Stimulated activated naive CD4-positive, alpha-beta T cell treated with Interleukin-2 at 50 U/mL for 16 hours (primary cell): Measurements from ENCODE around the gene CD36.

ENCODE experiments used
- DNase-seq: peaks from one replicate; lab custom pipeline; 2025; lab: John Stamatoyannopoulos, UW

CD36 gene

DNA sequence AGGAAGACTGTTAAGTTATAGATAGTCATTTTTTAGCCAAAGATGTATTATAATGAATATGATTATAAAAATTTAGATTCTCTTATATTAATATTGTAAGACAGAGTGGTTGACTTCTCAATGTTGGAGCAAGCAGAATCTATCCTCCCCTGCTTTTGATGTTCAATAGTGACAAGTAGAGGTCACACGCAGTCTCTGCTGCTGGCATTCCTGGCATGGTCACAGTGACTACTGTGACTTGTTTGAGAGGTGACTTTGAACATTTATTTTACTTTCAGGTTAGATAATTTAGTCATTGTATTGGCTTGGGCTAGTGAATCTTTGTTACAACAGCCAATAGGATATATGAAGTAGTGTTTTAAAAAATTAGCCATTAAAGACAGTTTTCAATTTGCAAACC is 13.7 kb upstream of the CD36 start:
- DNase-seq = no peak

DNA sequence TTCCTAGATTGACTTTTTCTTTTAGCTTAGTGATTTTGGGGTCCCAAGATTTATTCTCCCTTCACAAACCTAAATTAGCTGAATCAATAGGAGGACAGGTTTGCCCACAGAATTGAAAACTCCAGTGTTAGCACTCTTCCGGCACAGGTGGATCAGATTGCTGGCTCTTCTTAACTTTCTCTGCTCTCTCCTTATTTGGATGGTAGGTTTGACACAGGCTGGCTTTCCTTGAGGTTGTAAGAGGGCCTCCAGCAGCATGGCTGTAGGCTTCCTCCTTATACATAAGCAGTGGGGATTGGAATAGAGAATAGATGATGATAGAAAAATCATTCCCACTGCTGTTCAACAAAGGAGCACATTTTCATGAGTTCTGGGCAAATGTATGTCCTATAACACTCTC is 9.4 kb upstream of the CD36 start:
- DNase-seq = no peak

DNA sequence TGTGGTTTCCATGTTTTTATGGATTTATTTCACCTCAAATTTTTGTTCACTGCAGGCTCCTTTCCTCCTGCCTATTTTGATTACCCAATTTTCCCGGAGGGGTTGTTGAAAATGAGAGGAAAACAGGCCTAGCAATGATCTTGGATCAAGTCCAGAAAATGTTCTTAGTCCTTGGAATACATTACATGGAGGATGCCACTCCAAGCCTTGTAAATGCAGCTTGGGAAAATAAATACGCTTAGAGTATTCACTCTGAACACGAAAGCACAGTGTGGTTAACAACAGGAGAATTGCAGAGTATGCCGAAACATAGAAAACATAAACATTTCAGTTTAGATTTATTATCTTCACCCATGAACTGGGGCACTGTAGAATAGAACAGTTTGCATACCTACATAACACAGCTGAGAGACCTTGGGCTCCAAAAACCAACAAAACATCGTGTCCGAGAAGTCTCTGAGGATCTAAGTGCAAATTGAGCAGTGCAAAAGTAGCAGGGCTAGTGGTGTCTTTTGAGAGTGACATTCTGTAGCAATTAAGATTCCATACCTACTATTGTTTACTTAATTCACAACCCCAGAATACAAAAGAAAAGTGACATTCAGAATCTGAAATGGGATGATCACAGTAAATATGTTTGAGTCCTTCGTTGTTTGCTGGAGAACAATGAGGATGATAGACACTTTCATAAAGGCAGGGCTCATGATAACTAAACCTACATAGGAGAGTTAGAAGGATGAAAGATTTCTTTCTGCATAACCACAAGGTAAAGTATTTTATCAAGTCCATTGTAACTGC is 7.6 kb upstream of the CD36 start:
- no peak for DNase-seq

DNA sequence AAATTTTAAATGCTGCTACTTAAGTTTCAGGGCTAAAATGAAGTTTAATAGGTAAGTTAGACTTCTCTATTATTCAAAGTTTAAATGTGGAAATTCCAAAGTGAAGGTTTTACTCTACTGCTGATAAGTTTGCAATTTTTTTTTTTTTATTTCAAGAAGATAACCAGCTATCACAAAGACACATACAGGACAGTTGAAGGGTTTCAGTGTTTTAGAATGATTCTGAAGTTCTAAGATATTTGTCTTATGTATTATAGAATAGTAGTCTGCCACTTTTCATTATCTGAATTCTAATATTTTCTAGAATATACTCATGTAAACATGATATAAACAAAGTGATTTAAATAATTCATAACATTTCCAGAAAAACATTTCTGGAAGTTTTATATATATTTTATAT is 7.0 kb upstream of the CD36 start:
- DNase-seq = no peak

DNA sequence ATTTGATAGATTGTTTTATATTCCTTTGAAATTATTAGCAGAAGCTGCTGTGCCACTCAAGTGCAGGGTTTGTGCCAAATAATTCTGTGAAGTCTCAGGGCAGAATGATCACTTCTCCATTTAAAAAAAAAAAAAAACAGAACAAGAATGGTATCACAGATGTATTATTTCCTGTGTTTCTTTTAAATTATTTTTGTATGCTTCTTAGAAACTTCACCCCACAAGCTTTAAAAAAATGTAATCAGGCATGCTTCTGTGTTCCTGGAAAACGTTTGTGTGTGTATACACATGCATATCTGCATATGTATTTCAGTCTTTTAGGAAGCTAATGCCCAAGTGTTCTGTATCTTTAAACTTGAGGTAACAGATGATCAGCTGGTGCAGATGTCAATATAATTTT is 6.3 kb upstream of the CD36 start:
- DNase-seq = no peak

DNA sequence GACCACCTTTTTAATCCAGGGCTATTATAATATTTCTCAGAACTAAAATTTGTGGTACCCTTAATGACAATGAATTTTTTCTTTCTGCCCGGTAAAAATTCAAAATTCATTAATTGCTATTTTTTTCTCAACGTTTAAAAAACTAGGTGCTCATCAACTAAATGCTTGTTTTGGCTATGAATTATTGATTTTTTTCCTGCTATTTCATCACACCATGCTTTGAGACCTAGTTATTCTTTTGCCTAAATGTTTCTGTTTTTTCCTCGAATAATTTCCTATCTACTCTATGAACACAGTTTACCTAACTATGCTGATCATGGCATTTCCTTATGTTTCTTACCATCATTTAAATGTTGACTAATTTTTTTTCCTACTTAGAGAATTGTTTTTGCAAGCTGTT is 5.6 kb upstream of the CD36 start:
- DNase-seq = no peak

DNA sequence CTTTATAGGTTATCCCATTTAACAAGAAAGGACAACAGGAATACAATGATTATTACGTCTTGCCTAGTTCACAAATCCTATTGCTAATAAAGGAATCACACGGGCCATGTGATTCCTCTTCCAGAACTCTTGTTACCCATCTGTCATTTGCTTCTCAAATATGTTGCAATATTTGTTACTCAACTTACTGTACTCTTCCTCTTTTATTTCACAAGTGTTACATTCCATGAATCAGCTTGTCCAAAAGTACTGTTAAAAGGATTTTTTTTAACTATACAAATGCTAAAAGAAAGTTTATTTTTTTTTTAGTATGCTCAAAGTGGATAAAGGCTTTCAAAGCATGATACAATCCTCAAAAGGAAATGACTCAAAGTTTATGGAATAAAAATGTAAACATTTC is 3.9 kb upstream of the CD36 start:
- no peak for DNase-seq

DNA sequence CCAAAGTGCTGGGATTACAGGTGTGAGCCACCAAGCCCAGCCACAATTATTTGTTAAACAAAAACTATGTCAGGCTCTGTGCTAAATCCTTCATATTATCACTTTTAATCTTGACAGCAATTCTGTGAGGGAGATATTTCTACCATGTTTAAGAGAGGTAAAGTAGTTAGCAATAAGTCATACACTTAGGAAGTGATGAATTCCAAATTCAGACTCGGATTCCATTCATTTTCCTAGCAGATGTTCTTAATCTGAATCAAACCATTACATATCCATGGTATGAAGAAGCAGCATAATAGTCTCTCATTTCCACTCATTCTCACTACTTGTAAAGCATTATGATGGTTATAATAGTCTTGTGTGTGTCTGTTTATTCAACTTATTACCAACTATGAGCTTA is 2.9 kb upstream of the CD36 start:
- no peak for DNase-seq

DNA sequence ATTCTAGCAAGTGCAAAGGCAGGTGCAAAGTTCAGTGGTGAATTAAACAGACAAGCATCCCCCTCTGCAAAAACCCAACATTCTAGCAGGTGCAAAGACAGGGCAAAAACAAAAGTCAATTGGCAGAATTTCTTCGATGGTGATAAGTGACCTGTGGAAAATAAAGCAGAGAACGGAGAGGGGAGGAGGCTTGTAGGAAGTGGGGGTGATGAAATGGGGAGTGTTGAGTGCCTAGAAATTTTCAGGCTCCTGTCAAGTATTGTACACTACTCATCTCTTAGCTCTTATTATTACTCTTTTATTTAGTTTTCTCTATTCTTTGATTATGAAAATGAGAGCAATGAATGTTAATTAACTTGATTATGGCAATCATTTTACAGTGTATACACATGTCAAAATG is 2.4 kb upstream of the CD36 start:
- DNase-seq = no peak

DNA sequence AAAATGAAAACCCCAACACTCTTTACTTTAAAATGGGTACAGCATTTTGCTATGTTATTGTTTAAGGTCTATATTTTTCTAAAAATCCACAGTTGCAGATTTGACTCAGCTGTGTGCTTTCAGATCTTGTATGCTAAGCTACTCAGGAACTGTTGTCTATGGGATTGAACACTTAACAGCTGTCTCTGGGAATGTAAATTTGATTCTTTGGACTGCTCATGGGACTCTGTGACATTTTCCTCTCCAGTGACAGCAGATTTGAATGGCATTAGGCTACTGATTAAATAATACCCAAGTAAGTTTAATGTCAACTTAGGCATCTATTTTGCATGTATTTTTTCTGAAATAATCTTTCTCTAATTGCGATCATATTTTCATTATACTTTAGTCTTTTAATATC is 1.7 kb upstream of the CD36 start:
- no peak for DNase-seq

DNA sequence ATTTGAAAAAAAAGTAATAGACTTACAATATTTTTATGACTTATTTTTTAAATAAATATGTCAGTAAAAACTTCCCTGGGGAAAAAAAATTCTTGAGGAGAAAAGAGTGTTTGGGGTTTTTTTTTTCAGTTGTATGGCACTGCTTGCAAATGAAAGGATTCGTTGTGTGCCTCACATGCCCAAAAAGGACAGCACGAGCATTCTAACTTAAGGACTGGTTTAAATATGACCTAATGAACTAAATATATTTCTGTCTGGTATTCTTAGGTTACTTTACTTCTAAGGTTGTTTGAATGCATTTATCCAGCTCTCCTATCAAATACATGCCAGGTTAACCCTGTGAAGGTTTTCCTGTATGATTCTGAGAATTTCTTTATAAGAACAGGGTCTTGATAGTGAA is 988 bp upstream of the CD36 start:
- no peak for DNase-seq

DNA sequence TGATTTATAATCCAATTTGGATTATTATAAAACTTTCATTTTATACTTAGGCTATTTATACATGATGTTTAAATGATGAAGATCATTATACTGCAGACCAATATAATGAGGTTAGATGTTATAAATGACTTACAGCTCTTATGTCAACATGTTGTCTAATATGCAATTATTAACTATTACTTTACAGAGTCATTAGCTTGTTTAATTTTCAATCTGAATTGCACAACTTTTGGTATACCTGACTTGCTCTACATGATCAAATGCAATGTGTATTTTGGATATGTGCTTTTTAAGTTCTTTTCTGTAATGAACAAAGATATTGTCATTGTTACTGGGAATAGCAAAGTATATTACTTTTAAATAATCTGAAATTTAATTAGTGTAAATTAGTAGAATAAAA is 569 bp downstream of the CD36 start:
- no peak for DNase-seq

DNA sequence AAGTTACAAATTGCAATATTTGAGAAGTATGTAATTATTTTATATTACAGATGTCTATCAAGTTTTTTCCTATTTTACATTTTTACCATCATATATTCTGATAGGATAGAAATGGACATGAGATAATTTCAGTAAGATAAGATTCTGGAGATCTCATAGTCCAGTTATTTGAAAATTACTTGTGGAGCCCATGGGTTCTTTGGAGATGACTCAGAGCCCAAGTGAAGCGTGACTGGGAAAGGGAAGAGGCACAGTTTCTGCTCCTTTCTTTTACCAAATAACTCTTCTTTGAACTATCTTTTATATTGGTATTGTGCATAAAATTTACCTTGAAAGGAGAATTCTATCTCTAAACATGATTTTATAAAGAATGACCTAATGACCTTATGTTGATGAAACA is 2.4 kb downstream of the CD36 start:
- DNase-seq = no peak

DNA sequence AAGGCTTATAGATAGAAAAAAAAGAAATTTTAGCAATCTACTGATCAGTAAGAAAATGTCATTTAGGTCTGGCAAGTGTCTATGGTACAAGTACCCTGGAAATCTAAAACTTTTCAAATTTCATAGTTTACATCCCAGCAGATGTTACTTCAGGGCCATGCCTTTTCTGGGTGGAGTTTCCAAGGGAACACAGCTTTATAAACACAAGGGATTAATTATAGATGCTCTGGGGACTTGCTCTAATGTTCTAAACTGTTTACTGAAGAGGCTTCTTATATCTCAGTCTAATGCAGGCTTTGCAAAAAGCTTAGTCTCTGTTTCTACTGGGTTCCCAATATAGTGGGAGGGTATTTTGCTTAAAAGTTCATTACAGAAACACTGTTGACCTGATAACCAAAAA is 3.1 kb downstream of the CD36 start:
- no peak for DNase-seq

DNA sequence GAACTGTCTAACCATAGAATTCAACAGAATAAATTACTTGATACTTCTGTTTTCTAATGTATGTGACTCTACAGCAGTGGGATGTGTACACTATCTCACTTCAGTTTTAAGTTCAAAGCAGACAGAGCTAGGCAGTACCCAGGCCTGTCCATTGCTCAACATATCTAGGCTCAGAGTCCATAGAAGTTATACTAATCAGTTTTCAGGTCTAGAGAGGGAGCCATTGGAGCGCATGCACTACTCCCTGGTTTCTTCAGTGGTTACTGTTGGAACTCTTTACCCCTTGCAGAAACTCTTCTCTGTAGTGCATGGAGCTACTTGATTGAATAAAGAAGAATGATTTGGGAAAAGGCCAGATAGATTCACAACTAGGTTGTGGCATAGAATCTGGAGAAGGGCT is 4.4 kb downstream of the CD36 start:
- no peak for DNase-seq

DNA sequence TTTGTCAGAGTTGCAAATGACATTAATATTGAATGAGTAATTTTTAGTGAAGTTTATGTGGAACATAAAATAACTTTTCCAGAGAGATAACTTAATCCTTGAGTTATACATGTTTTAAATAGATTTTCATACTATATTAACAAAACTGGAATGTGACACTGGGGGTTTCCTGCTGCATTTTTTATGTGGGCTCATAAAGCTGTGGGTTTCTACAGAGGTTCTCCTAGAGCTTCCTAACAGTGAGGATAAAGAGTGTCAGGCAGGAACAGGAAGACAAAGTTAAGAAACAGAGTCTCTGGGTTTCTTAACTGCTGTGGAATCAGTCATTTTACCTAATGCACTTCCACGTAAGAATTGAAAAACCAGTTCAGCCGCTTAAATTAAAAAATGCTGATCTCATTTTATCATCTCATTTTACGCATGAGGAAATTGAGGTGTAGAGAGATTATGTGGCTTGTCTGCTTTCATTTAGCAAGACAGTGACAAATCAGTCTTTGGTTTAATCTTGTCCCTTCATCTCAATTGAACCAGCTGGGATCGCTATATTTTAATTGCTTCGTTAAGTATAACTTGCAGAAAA is 5.0 kb downstream of the CD36 start:
- no peak for DNase-seq

DNA sequence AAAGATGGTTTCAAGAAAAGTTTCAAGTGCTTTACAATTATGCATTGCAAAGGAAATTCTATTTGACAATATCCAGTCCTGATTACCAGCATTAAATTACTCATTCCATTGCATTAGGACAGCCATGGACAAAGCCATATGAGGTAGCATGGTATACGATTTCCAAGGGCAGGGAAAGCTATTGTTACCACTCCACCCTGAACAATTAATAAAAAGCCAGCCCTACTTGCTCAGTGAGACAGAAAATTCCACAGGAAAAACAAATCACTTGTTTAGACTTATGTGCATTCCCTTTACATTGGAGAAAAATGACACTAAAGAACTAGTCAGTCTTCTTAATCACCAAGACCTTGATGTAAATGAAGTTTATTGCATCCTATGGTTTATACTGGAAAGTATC is 5.6 kb downstream of the CD36 start:
- DNase-seq = no peak

DNA sequence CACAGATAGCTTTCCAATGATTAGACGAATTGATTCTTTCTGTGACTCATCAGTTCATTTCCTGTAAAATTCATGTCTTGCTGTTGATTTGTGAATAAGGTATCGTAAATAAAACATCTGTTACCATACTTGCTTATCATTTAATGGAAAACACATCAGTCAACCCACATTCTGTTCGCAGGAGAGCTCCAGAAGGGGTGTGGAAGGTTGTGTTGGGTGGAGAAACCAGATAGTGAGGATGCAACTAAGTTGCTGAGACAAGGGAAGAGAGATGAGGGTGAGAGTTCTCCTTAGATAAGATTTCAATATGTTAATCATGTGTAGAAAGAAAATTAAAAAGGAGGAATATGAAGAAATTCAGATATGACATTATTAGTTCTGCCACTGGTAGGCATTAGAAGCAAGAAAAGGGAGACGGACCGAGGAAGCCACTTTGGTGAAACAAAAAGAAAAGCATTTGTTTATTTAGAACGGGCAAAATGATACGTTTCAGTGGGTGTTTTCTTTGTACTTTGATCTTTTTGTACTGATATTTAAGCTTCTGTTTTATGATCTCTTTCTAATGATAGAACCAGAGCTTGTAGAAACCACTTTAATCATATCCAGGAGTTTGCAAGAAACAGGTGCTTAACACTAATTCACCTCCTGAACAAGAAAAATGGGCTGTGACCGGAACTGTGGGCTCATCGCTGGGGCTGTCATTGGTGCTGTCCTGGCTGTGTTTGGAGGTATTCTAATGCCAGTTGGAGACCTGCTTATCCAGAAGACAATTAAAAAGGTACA is 7.8 kb downstream of the CD36 start:
- no peak for DNase-seq

DNA sequence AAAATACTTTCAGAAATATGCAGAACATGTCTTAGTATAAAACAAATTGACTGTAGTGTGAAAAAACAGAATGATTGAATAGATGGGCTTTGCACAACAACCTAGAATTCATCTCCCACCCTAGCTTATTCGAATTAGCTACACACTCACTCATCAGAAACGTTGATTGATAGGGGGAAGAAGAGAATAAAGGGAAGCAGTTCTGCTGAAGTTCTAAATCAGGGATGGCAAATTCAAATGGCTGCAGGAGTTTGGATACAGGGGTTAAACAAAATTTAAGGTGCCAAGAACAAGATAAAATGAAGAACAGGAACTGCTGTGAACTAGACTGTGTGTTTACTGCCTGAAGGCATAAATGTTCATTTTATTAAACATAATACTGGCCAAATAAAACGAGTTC is 9.0 kb downstream of the CD36 start:
- no peak for DNase-seq

DNA sequence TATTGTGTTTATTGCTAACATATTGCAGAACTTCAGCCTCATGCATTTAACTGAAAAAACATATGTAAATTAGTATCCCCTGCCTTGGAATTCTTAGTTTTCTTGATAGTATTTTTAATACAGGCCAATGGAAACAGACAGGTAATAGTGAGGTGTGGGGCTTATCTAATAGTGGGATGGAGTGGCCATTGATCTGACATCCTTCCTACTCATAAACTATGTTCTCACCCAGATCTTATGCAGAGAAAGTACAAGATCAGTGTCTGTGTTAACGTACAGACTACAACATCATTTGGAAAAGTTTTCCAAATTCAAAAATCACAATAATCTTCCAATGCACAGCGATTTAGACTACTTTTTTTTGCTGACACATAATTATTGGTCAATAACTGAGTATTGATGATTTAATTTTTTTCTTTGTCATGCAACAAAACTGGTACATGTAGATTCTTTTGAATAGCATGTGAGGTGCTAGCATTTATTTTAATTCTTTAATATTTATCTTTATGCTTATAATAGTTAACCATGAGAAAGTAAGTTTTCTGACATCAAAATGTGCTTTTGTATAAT is 9.7 kb downstream of the CD36 start:
- DNase-seq = no peak

DNA sequence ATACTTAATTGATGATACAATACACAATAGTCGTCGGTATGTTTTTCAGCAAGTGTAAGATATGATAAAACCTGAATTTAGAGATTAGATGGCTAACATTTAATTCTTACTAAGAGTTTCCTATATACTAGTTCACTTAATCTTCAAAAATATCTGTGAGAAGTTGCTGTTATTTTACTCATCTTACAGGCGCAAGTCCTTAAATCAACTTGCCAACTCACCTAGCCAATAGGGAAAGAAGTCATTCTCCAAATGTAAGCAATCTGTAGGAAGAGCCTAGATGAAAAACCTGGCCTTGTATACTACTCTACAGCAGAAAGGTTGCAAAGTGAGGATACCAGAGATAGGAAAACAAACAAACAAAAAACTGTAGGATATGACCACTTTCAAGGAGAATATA is 10.6 kb downstream of the CD36 start:
- DNase-seq = no peak

DNA sequence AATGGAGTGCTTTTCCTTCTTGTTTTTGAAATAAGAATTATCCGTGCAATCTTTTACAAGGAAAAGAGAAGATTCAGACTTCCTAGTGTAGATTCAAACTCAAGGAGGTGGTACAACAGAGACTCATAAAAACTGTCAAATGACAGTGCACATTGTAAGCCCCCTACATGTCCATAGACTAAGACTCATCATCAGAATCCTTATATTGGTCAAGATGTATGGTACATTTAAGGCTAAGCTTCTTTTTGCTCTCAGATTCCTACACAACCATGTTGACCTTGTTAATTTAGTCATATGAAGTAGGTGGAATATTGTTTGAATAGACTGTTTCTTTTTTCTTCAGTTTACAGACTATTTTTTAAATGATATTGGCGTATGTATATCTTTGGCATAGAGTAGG is 11.6 kb downstream of the CD36 start:
- no peak for DNase-seq

DNA sequence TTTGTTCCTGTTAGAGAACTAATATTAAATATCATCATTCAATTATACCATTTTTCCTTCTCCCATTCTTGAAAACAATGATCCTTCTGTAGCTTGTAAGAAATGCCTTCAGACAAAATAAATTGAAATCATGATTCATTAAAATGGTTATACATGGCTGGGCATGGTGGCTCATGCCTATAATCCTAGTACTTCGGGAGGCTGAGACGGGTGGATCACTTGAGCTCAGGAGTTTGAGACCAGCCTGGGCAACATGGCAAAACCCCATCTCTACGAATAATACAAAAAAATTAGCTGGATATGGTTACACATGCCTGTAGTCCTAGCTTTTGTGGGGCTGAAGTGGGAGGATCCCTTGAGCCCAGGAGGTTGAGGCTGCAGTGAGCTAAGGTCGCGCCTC is 13.0 kb downstream of the CD36 start:
- no peak for DNase-seq
